ENCODE measurements around the gene ELF2.
"Not testable (repeated sequence)": the region's sequence is repeated elsewhere in the genome, so short reads cannot be mapped to it uniquely, and the experiment has no call there.

ELF2 gene

GRCh38 chr4:139152249-139152648 is 24.8 kb downstream of the ELF2 start:
- no peak for DNase-seq (ENCODE audit: low read depth, low spot score)
- H3K4me3 ChIP-seq (ENCODE audit: low read length): no peak overlapping the region

- no peak overlapping the region for H3K4me3 ChIP-seq (ENCODE audit: low read length)
- DNase-seq (ENCODE audit: low read depth, low spot score): no peak
Measured at GRCh38 chr4:139146926-139147629, 29.9 kb downstream of the ELF2 start.

GRCh38 chr4:139145552-139145932 is 31.5 kb downstream of the ELF2 start:
- no peak for DNase-seq (ENCODE audit: low read depth, low spot score)
- no peak overlapping the region for H3K4me3 ChIP-seq (ENCODE audit: low read length)

- no peak overlapping the region for H3K4me3 ChIP-seq (ENCODE audit: low read length)
- peak; percentile 48 for DNase-seq (ENCODE audit: low read depth, low spot score)
Measured at GRCh38 chr4:139144911-139145551, 32.0 kb downstream of the ELF2 start.

GRCh38 chr4:139144161-139144859 is 32.7 kb downstream of the ELF2 start:
- H3K4me3 ChIP-seq (ENCODE audit: low read length): no peak overlapping the region
- no peak for DNase-seq (ENCODE audit: low read depth, low spot score)

GRCh38 chr4:139142980-139143379 is 34.0 kb downstream of the ELF2 start:
- no peak for DNase-seq (ENCODE audit: low read depth, low spot score)
- H3K4me3 ChIP-seq (ENCODE audit: low read length): no peak overlapping the region

- no peak overlapping the region for H3K4me3 ChIP-seq (ENCODE audit: low read length)
- DNase-seq (ENCODE audit: low read depth, low spot score): no peak
Measured at GRCh38 chr4:139142087-139142486, 34.9 kb downstream of the ELF2 start.

GRCh38 chr4:139137763-139138162 is 39.3 kb downstream of the ELF2 start:
- no peak overlapping the region for H3K4me3 ChIP-seq (ENCODE audit: low read length)
- no peak for DNase-seq (ENCODE audit: low read depth, low spot score)

GRCh38 chr4:139134403-139134802 is 42.6 kb downstream of the ELF2 start:
- no peak overlapping the region for H3K4me3 ChIP-seq (ENCODE audit: low read length)
- no peak for DNase-seq (ENCODE audit: low read depth, low spot score)

GRCh38 chr4:139131209-139131870 is 45.7 kb downstream of the ELF2 start:
- no peak for DNase-seq (ENCODE audit: low read depth, low spot score)
- no peak overlapping the region for H3K4me3 ChIP-seq (ENCODE audit: low read length)

GRCh38 chr4:139129206-139129605 is 47.8 kb downstream of the ELF2 start:
- DNase-seq (ENCODE audit: low read depth, low spot score): no peak
- no peak overlapping the region for H3K4me3 ChIP-seq (ENCODE audit: low read length)

- no peak for DNase-seq (ENCODE audit: low read depth, low spot score)
- H3K4me3 ChIP-seq (ENCODE audit: low read length): no peak overlapping the region
Measured at GRCh38 chr4:139126898-139127297, 50.1 kb downstream of the ELF2 start.

- H3K4me3 ChIP-seq (ENCODE audit: low read length): no peak overlapping the region
- no peak for DNase-seq (ENCODE audit: low read depth, low spot score)
Measured at GRCh38 chr4:139123910-139124309, 53.1 kb downstream of the ELF2 start.

GRCh38 chr4:139118365-139118764 is 58.7 kb downstream of the ELF2 start:
- H3K4me3 ChIP-seq (ENCODE audit: low read length): no peak overlapping the region
- DNase-seq (ENCODE audit: low read depth, low spot score): no peak

- H3K4me3 ChIP-seq (ENCODE audit: low read length): no peak overlapping the region
- no peak for DNase-seq (ENCODE audit: low read depth, low spot score)
Measured at GRCh38 chr4:139115226-139115625, 61.8 kb downstream of the ELF2 start.

- H3K4me3 ChIP-seq (ENCODE audit: low read length); DNase-seq (ENCODE audit: low read depth, low spot score): not testable (repeated sequence)
Measured at GRCh38 chr4:139114795-139115194, 62.2 kb downstream of the ELF2 start.

GRCh38 chr4:139112650-139113049 is 64.4 kb downstream of the ELF2 start:
- no peak overlapping the region for H3K4me3 ChIP-seq (ENCODE audit: low read length)
- no peak for DNase-seq (ENCODE audit: low read depth, low spot score)

GRCh38 chr4:139108567-139109128 is 68.4 kb downstream of the ELF2 start:
- DNase-seq (ENCODE audit: low read depth, low spot score): no peak
- H3K4me3 ChIP-seq (ENCODE audit: low read length): no peak overlapping the region

GRCh38 chr4:139099366-139099982 is 77.5 kb downstream of the ELF2 start:
- no peak overlapping the region for H3K4me3 ChIP-seq (ENCODE audit: low read length)
- peak; percentile 71 for DNase-seq (ENCODE audit: low read depth, low spot score)
